ENCODE data around the gene PHACTR1. TPM values are rescaled to one million over a fixed set of nuclear protein-coding genes. Genes with fewer than 3 reads are reported as not detected.

The PHACTR1 gene
- total RNA-seq, 2 experiments from 2014 or later, result 0.11 TPM; not detected in 1

DNA sequence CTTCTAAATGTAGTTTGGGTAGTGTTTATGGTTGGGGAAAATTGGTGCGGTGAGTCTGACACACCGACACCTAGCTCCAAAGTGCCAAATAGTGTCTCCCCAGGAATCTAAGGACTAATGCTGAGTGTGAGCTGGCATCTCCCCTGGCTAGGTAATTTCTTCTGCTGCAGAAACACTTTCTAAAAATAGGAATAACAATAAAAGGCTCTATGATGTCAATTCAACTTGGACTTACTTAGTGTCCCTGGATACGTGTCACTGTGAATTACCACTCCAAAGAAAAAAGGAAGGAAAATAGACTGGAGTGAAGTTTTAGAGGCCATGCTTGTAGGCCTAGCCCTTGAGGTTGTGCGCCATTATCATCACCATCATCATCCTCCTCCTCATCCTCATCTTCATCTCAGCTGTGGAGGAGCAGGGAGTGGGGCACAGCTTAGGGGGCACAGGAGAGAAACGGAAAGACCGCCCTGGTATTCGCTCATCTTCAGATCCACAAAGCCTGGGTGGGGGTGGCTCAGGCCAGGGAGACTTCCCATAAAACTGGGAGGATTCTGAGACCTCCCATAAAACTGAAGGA, 522.2 kb downstream of the PHACTR1 start:
- Mint-ChIP-seq H3K27me3 (no peaks in the 10 kb centered on the region), H3K36me3 (ENCODE audit: low read depth) (no peaks in the 10 kb centered on the region), H3K27ac (no peak overlapping the region), H3K9me3 (peaks cover 3% of the 10 kb centered on the region), H3K4me1 (ENCODE audit: low read depth) (no peaks in the 10 kb centered on the region), H3K4me3 (no peak overlapping the region)
- no peak for ATAC-seq
- POLR2A ChIA-PET, result interaction anchor here (0.6 kb wide), 1 partner anchor 1610 kb away, joined by 3 read pairs; no protein-coding TSS in a partner anchor
- intact Hi-C loops (cut with micrococcal nuclease), result no loop called here
- DNase-seq, result no peak
- CTCF ChIA-PET, result no interaction called here
- TF ChIP-seq, protein P1, sequence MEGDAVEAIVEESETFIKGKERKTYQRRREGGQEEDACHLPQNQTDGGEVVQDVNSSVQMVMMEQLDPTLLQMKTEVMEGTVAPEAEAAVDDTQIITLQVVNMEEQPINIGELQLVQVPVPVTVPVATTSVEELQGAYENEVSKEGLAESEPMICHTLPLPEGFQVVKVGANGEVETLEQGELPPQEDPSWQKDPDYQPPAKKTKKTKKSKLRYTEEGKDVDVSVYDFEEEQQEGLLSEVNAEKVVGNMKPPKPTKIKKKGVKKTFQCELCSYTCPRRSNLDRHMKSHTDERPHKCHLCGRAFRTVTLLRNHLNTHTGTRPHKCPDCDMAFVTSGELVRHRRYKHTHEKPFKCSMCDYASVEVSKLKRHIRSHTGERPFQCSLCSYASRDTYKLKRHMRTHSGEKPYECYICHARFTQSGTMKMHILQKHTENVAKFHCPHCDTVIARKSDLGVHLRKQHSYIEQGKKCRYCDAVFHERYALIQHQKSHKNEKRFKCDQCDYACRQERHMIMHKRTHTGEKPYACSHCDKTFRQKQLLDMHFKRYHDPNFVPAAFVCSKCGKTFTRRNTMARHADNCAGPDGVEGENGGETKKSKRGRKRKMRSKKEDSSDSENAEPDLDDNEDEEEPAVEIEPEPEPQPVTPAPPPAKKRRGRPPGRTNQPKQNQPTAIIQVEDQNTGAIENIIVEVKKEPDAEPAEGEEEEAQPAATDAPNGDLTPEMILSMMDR (IDR thresholded peaks at IDR 0.05), result no peak

DNA sequence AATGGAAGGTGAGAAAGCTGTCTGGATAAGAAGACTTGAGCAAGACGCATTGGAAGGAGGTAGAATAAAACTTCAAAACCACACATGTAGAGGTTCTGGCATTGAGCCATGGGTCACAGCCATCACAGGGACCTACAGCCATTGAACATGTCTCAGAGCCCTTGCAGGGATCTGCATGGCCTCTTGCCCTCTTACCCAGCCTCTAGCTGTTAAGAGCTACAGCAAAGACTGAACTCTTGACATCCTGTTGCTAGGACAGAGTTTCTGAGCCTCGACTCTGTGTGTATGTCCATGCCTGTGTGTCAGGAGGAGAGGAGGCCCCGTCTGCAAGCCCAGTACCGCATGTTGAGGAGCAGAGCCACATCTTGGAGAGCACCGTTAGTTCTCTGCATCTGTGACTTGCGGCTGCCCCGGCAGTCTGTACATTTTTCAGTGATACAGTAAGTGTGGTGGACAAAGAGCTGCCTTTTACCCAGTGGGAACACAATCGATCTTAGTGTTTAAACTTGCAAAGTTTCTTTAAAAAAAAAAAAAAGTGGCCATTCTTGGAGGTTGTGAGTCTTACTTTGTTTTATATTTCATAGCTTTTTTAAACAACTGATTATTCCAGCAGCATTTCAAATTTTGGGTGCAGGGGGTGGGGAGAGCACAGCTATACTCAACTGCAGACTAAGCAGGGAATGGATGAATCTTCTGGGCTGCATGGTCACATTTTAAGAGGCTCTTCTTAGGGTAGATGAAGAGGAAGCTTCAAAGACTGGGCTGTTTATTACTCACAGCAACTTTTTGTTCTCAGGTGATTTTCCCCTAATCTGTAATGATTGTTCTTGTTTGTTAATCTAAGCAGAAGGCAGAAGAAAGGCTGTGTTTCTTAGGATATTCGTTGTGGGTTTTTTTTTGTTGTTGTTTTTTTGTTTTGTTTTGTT, 523.2 kb downstream of the PHACTR1 start:
- no peak overlapping the region for H3K4me3 Mint-ChIP-seq
- intact Hi-C loops (cut with micrococcal nuclease), result no loop called here
- no peaks in the 10 kb centered on the region for H3K27me3 Mint-ChIP-seq
- ChIA-PET POLR2A (interaction anchor here (0.6 kb wide), 1 partner anchor 1611 kb away, joined by 3 read pairs; no protein-coding TSS in a partner anchor), CTCF (no interaction called here)
- no peak for DNase-seq
- TF ChIP-seq, protein P1 (IDR thresholded peaks at IDR 0.05), result no peak
- H3K27ac Mint-ChIP-seq, result no peak overlapping the region
- H3K4me1 Mint-ChIP-seq (ENCODE audit: low read depth), result no peaks in the 10 kb centered on the region
- no peaks in the 10 kb centered on the region for H3K36me3 Mint-ChIP-seq (ENCODE audit: low read depth)
- H3K9me3 Mint-ChIP-seq, result peaks cover 7% of the 10 kb centered on the region
- ATAC-seq, result no peak

DNA sequence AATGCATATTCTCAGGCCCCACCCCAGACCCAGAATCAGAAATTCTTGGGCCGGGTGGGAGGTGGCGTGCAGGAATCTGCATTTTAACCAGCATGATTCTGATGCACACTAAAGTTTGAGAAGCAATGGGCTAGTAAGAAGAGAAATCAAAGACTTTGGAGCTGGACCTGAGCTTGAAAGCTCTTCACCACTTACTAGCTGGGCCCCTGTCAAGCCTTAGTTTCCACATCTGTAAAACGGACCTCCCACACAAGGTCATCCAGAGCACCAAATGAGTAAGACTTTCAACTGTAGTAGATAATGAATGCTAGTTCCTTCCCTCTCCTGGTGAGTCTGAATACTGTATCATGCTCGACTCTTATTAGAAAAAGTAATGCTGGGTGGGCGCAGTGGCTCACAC, 524.8 kb downstream of the PHACTR1 start:
- Mint-ChIP-seq H3K4me3 (no peak overlapping the region), H3K27me3 (peaks cover 5% of the 10 kb centered on the region), H3K9me3 (peaks cover 7% of the 10 kb centered on the region), H3K36me3 (ENCODE audit: low read depth) (no peaks in the 10 kb centered on the region), H3K27ac (no peak overlapping the region), H3K4me1 (ENCODE audit: low read depth) (no peaks in the 10 kb centered on the region)
- intact Hi-C loops (cut with micrococcal nuclease), result no loop called here
- ChIA-PET CTCF (no interaction called here), POLR2A (no interaction called here)
- TF ChIP-seq, protein P1 (IDR thresholded peaks at IDR 0.05), result no peak
- no peak for DNase-seq
- ATAC-seq, result no peak

DNA sequence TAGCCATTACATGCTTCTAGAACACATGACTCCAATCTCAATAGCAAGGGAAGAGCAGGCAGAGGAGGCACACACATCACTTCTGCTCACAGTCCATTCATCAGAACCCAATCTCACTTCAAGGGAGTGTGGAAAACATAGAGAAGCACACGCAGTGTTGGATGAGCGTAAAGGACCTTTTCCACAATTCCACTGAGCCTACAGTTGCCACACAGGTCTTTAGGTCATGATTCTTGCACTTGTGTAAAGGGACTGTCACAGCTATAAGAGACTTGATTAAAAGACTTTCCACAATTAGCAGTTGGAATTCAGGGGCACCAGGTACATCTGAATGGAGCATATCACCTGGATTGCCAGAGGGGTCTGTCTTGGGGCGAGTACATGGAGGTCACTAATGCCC, 525.6 kb downstream of the PHACTR1 start:
- CTCF ChIA-PET, result interaction anchor here (0.8 kb wide), 1 partner anchor 13 kb away, joined by 4 read pairs; no protein-coding TSS in a partner anchor
- no peaks in the 10 kb centered on the region for H3K4me1 Mint-ChIP-seq (ENCODE audit: low read depth)
- ATAC-seq (no peak), DNase-seq (no peak)
- POLR2A ChIA-PET, result no interaction called here
- peaks cover 5% of the 10 kb centered on the region for H3K27me3 Mint-ChIP-seq
- TF ChIP-seq, protein P1 (IDR thresholded peaks at IDR 0.05), result no peak
- H3K9me3 Mint-ChIP-seq, result peaks cover 7% of the 10 kb centered on the region
- intact Hi-C loops (cut with micrococcal nuclease), result no loop called here
- no peak overlapping the region for H3K4me3 Mint-ChIP-seq
- no peaks in the 10 kb centered on the region for H3K36me3 Mint-ChIP-seq (ENCODE audit: low read depth)
- no peak overlapping the region for H3K27ac Mint-ChIP-seq

DNA sequence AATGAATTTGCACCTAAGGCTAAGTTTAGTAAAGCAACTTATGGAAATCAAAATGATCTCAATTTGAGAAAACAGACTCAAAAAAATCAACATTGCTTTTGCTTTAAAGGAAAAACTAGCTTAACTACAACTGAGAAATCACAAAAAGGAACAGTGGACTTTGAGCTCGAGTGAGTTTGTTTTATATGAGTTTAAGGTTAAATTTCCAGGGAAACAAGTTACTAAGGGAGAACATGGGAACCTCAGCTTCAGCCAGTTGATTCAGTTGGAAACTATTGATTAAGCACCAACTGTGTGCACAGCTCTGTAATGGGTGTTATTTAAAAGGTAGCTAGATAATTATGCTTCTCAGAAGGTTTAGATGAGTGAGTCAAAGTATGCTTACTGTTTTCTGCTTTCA, 526.0 kb downstream of the PHACTR1 start:
- Mint-ChIP-seq H3K9me3 (peaks cover 7% of the 10 kb centered on the region), H3K36me3 (ENCODE audit: low read depth) (no peaks in the 10 kb centered on the region), H3K27ac (no peak overlapping the region), H3K4me1 (ENCODE audit: low read depth) (no peaks in the 10 kb centered on the region), H3K4me3 (no peak overlapping the region), H3K27me3 (peaks cover 5% of the 10 kb centered on the region)
- ATAC-seq, result no peak
- DNase-seq, result no peak
- ChIA-PET POLR2A (no interaction called here), CTCF (interaction anchor here (0.8 kb wide), 1 partner anchor 14 kb away, joined by 4 read pairs; no protein-coding TSS in a partner anchor)
- intact Hi-C loops (cut with micrococcal nuclease), result no loop called here
- TF ChIP-seq, protein P1 (IDR thresholded peaks at IDR 0.05), result no peak
